Psoas muscle (tissue), 7 donors: ENCODE measurements around the gene TLR6. TPM values are rescaled to one million over a fixed set of nuclear protein-coding genes. Genes with fewer than 3 reads are reported as not detected.

Source experiments
- polyA plus RNA-seq, 3 donors: library from polyadenylated mRNA; stranded (reverse); fragments of 200-250 nt; gene quantifications; one replicate each; pipeline ENCODE4 v1.2.3, GENCODE V29; 2013
- total RNA-seq, 4 donors: library from RNA; stranded (reverse); fragmentation: NEBNext Ultra II Directional in 2 of 4; extraction: Animal tissue kit (Norgen Biotek cat#: 25700) in 2 of 4; gene quantifications; one replicate each; pipeline versions ENCODE4 v1.2.1 to v1.2.4, GENCODE V29; 2021 to 2023
- donor health status: healthy with polysubstance abuse.
- donor health status: DM: no; HTN: no; CAD: no; lungs with moderate emphysema.
- donor health status: Bipolar disorder and iron deficiency.
- donor health status: healthy.
- donor health status: DM: no; HTN: no; CAD: no.
- donor health status: DM: no; HTN: no; CAD: no.
- donor health status: DM: yes; HTN: yes; CAD: no.

Gene TLR6
- total and polyA plus RNA-seq, 7 donors = 0.12 to 1.3 (median 0.79) TPM

Other genes with a start within 250 kb of the TLR6 start
- gene KLF3, start 192.6 kb downstream of the TLR6 start, total RNA-seq = 10 to 100 TPM; 14.2 to 29.1 (median 18.5) TPM
- 10 to 100 TPM in 2 of 3 donors, 1 to 10 TPM in 1; 8.9 to 14.7 (median 12.2) TPM for gene KLF3, start 192.6 kb downstream of the TLR6 start, polyA plus RNA-seq
- gene TLR10, start 73.8 kb downstream of the TLR6 start, total RNA-seq = under 1 TPM in 3 of 4 donors, not detected in 1; 0.11 to 0.17 (median 0.15) TPM
- gene TLR10, start 73.8 kb downstream of the TLR6 start, polyA plus RNA-seq = under 1 TPM in 2 of 3 donors, not detected in 1; 0.01 TPM
- 1 to 10 TPM; 1.7 to 4.1 (median 2.3) TPM for gene TLR1, start 52.0 kb downstream of the TLR6 start, total RNA-seq
- gene TLR1, start 52.0 kb downstream of the TLR6 start, polyA plus RNA-seq = under 1 TPM; 0.22 to 0.68 (median 0.61) TPM
- 10 to 100 TPM; 11.2 to 20.0 (median 17.5) TPM for gene FAM114A1, start 11.0 kb upstream of the TLR6 start, total RNA-seq
- gene FAM114A1, start 11.0 kb upstream of the TLR6 start, polyA plus RNA-seq = 10 to 100 TPM in 1 of 3 donors, 1 to 10 TPM in 2; 5.6 to 16.6 (median 8.9) TPM
- gene TMEM156, start 175.6 kb upstream of the TLR6 start, total RNA-seq = under 1 TPM in 1 of 4 donors, not detected in 3; 0.15 TPM
- under 1 TPM in 2 of 3 donors, not detected in 1; 0.08 to 0.10 TPM for gene TMEM156, start 175.6 kb upstream of the TLR6 start, polyA plus RNA-seq
- gene KLHL5, start 205.4 kb upstream of the TLR6 start, total RNA-seq = 10 to 100 TPM; 10.1 to 14.9 (median 11.9) TPM
- gene KLHL5, start 205.4 kb upstream of the TLR6 start, polyA plus RNA-seq = 1 to 10 TPM; 6.7 to 9.7 (median 7.1) TPM